ENCODE measurements around the gene ZHX3. TPM values are rescaled to one million over a fixed set of nuclear protein-coding genes. Genes with fewer than 3 reads are reported as not detected.

ZHX3 gene
- total RNA-seq, 1 experiment from 2014 or later: 9.6 TPM

GRCh38 chr20:41174782-41175181, 142.7 kb downstream of the ZHX3 start:
- H3K4me3 Mint-ChIP-seq: no peak overlapping the region
- no peaks in the 10 kb centered on the region for H3K9me3 Mint-ChIP-seq
- no peaks in the 10 kb centered on the region for H3K27me3 Mint-ChIP-seq (ENCODE audit: low read depth)
- POLR2A ChIA-PET: no interaction called here
- H3K4me1 Mint-ChIP-seq: peaks cover 13% of the 10 kb centered on the region
- CTCF ChIA-PET: interaction anchor here (1.2 kb wide), 1 partner anchor 166 kb away, joined by 4 read pairs; the partner anchor contains the start of gene LPIN3
- no peak for ATAC-seq
- no peak overlapping the region for H3K27ac Mint-ChIP-seq
- DNase-seq (ENCODE audit: low spot score): peak; percentile 2
- H3K36me3 Mint-ChIP-seq: peaks cover 57% of the 10 kb centered on the region
- no peak for TF ChIP-seq E2F5 (CRISPR knock-in tag; IDR thresholded peaks at IDR 0.05)
- no peak for TF ChIP-seq NFE2L1 (CRISPR knock-in tag; IDR thresholded peaks at IDR 0.05)
- no peak for TF ChIP-seq ARID4B (CRISPR knock-in tag; IDR thresholded peaks at IDR 0.05; ENCODE audit: borderline replicate concordance)
- TF ChIP-seq ATF6 (CRISPR knock-in tag; IDR thresholded peaks at IDR 0.05): no peak
- TF ChIP-seq MAX (CRISPR knock-in tag; IDR thresholded peaks at IDR 0.05): no peak
- no peak for TF ChIP-seq ZNF671 (CRISPR knock-in tag; IDR thresholded peaks at IDR 0.05)
- TF ChIP-seq ZNF423 (CRISPR knock-in tag; IDR thresholded peaks at IDR 0.05): no peak
- no peak for TF ChIP-seq ZNF281 (CRISPR knock-in tag; IDR thresholded peaks at IDR 0.05)

- POLR2A ChIA-PET: no interaction called here
- TF ChIP-seq STAT6 (CRISPR knock-in tag; conservative IDR thresholded peaks at IDR 0.05; ENCODE audit: low read depth) (no peak), NFATC4 (CRISPR knock-in tag; IDR thresholded peaks at IDR 0.05) (no peak), MLX (CRISPR knock-in tag; IDR thresholded peaks at IDR 0.05) (no peak), PREB (CRISPR knock-in tag; IDR thresholded peaks at IDR 0.05; ENCODE audit: borderline replicate concordance) (no peak), ZNF532 (CRISPR knock-in tag; IDR thresholded peaks at IDR 0.05; ENCODE audit: borderline replicate concordance) (no peak)
Measured at GRCh38 chr20:41174373-41174772, 143.2 kb downstream of the ZHX3 start.

More at GRCh38 chr20:41174373-41174772, 143.2 kb downstream of the ZHX3 start:
- Mint-ChIP-seq H3K27ac (no peak overlapping the region), H3K4me1 (peaks cover 13% of the 10 kb centered on the region), H3K9me3 (no peaks in the 10 kb centered on the region), H3K36me3 (peaks cover 61% of the 10 kb centered on the region), H3K4me3 (no peak overlapping the region), H3K27me3 (ENCODE audit: low read depth) (no peaks in the 10 kb centered on the region)
- CTCF ChIA-PET: interaction anchor here (1.2 kb wide), 1 partner anchor 166 kb away, joined by 4 read pairs; the partner anchor contains the start of gene LPIN3
- no peak for DNase-seq (ENCODE audit: low spot score)
- ATAC-seq: no peak

Measured in WTC11 (cell line).